Tibial artery (tissue), 4 donors: ENCODE results near the gene TKT.

Source experiments
- DNase-seq, 2 donors: peaks; one replicate each; pipeline ENCODE4 v3.0.0-alpha.2; 2019
- H3K27ac ChIP-seq, 2 donors: fragments of 200-600 bp; sonication (generic) in 1 of 2; 1 replicate in 1 of 2; 2 replicates in 1 of 2; pipeline ENCODE4 v1.5.1; 2018 to 2019; ENCODE audit warnings: mild to moderate bottlenecking in 1 of 2
- H3K27me3 ChIP-seq, 2 donors: fragments of 200-600 bp; sonication (generic) in 1 of 2; one replicate each; pipeline versions ENCODE4 v1.5.1 to v1.6.0; 2016 to 2019
- H3K36me3 ChIP-seq, 3 donors: fragments of 200-600 bp; sonication (generic) in 2 of 3; one replicate each; pipeline ENCODE4 v1.5.1; 2016 to 2019; ENCODE audit warnings: mild to moderate bottlenecking in 2 of 3
- H3K4me1 ChIP-seq, 4 donors: fragments of 200-600 bp; sonication (generic) in 2 of 4; 1 replicate in 3 of 4; 2 replicates in 1 of 4; pipeline ENCODE4 v1.5.1; 2016 to 2019
- H3K4me3 ChIP-seq, 2 donors: fragments of 200-600 bp; sonication (generic) in 1 of 2; 1 replicate in 1 of 2; 2 replicates in 1 of 2; pipeline ENCODE4 v1.5.1; 2018 to 2019; ENCODE audit warnings: mild to moderate bottlenecking in 2 of 2
- H3K9me3 ChIP-seq, 3 donors: fragments of 200-600 bp; sonication (generic) in 1 of 3; one replicate each; pipeline ENCODE4 v1.5.1; 2016 to 2019
- CTCF ChIP-seq, 2 experiments: fragments of 200-600 bp in 1 of 2; fragments of 450-650 bp in 1 of 2; IDR thresholded peaks; one replicate each; pipeline ENCODE4 v1.5.1; 2017 to 2019; ENCODE audit warnings: antibody characterized with exemption in 2 of 2, mild to moderate bottlenecking in 1 of 2, moderate library complexity in 1 of 2
- intact Hi-C: fragments of 100-400 bp; cut with DNase I; formaldehyde crosslinking; loops from one replicate; pipeline ENCODE4 v1.15.0; 2023; ENCODE audit warnings: low total_unique reads

Gene TKT

GRCh38 chr3:53238051-53238850 lies 17.6 kb downstream of the TKT start:
- no peaks in the 10 kb centered on the region for H3K9me3 ChIP-seq
- no peak overlapping the region for H3K4me3 ChIP-seq
- H3K27ac ChIP-seq = peak overlapping the region in 1 of 2 donors; percentile 75
- intact Hi-C loops = no loop called here
- no peak for TF ChIP-seq CTCF (IDR thresholded peaks at IDR 0.05)
- H3K36me3 ChIP-seq = peaks cover 68 to 91% (median 82%) of the 10 kb centered on the region in 3 donors
- H3K27me3 ChIP-seq = no peaks in the 10 kb centered on the region
- DNase-seq = no peak
- H3K4me1 ChIP-seq = peaks cover 0 to 44% (median 27%) of the 10 kb centered on the region in 4 donors

GRCh38 chr3:53236112-53236841 lies 19.5 kb downstream of the TKT start:
- Histone ChIP-seq H3K27ac (peak overlapping the region; percentile 39 to 75), H3K36me3 (peaks cover 80 to 100% (median 89%) of the 10 kb centered on the region in 3 donors), H3K4me3 (no peak overlapping the region), H3K9me3 (no peaks in the 10 kb centered on the region), H3K4me1 (peaks cover 0 to 33% (median 20%) of the 10 kb centered on the region in 4 donors), H3K27me3 (no peaks in the 10 kb centered on the region)
- peak; percentile 58 to 87 for DNase-seq
- TF ChIP-seq CTCF (IDR thresholded peaks at IDR 0.05) = no peak
- intact Hi-C loops = no loop called here

DNA sequence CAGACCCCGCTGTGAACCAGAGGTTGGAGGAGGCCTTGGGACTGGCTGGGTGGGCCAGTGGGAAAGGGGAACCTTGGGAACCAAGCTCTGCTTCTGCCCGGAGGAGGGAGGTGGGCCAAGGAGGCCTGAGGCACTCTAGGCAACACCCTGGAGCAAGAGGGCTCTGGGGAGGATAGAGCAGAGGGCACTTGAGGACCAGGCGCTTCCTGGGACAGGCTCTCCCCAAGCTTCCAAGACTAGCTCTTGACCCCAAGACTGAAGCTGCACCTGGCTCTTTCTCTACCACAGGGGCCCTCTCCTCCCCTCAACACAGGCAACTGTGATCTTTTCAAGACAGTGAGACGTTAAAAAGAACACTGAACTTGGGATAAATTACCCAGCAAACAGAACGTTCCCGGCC lies 20.3 kb downstream of the TKT start:
- H3K27ac ChIP-seq = peak overlapping the region in 1 of 2 donors; percentile 75
- no peaks in the 10 kb centered on the region for H3K27me3 ChIP-seq
- H3K36me3 ChIP-seq = peaks cover 80 to 100% (median 89%) of the 10 kb centered on the region in 3 donors
- intact Hi-C loops = no loop called here
- DNase-seq = no peak
- H3K4me3 ChIP-seq = no peak overlapping the region
- no peaks in the 10 kb centered on the region for H3K9me3 ChIP-seq
- H3K4me1 ChIP-seq = peaks cover 0 to 33% (median 20%) of the 10 kb centered on the region in 4 donors
- no peak for TF ChIP-seq CTCF (IDR thresholded peaks at IDR 0.05)

DNA sequence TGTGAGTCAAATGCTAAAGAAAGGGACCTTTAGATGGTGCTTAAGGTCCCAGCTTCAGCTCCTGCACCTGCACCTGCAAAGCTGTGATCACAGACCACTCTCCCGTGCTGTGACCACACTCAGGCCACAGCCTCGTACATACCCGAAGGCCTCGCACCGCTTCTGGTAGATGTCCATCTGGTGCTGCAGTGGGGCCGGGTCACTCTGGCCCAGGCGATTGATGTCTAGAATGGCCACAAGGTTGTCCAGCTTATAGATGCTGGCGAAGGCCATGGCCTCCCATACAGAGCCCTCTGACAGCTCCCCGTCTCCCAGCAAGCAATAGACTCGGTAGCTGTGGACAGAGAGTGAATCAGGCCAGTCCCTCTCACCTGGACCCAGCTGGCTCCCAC lies 21.0 kb downstream of the TKT start:
- Histone ChIP-seq H3K27ac (peak overlapping the region in 1 of 2 donors; percentile 75), H3K9me3 (no peaks in the 10 kb centered on the region), H3K36me3 (peaks cover 80 to 100% (median 89%) of the 10 kb centered on the region in 3 donors), H3K4me1 (peaks cover 0 to 33% (median 20%) of the 10 kb centered on the region in 4 donors), H3K4me3 (no peak overlapping the region), H3K27me3 (no peaks in the 10 kb centered on the region)
- intact Hi-C loops = no loop called here
- DNase-seq = no peak
- TF ChIP-seq CTCF (IDR thresholded peaks at IDR 0.05) = no peak

DNA sequence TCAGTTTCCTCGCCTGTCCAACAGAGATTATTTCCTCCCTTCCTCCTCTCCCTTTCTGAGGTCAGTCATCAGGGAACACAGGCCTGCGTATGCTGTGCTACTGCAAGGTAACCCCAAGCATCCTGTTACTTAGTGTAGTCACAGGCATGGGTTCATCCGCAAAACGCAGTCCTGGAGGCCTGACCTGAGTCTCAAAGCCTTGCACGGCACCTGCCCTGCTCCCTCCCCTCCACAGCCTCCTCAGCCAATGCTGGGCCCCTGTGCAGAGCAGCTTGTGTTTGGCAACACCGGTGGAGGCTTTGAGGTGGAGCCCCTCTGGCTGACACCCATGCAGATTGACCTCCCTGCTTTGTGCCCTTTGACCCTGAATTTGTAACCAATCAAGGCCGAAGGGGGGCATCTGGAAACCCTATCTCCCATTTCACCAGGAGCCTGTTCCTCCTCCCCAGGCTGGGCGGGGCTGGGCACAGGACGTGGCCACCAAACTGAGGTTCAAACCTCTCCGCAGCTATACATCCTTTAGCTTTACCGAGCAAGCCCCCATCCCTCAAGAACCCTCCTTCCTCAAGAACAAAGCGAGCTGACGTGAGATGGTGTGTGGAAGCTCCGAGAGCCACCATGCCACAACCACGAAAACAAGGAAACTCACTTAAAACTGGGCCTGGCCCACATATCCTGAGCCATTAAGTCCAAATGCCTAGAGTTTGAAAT lies 21.5 kb downstream of the TKT start:
- Histone ChIP-seq H3K36me3 (peaks cover 80 to 100% (median 89%) of the 10 kb centered on the region in 3 donors), H3K4me1 (peaks cover 0 to 33% (median 20%) of the 10 kb centered on the region in 4 donors), H3K4me3 (no peak overlapping the region), H3K9me3 (no peaks in the 10 kb centered on the region), H3K27me3 (no peaks in the 10 kb centered on the region), H3K27ac (no peak overlapping the region)
- intact Hi-C loops = no loop called here
- TF ChIP-seq CTCF (IDR thresholded peaks at IDR 0.05) = no peak
- DNase-seq = no peak
